Stimulated activated naive CD8-positive, alpha-beta T cell treated with anti-CD3 and anti-CD28 coated beads, Interleukin-15, Interleukin-2, amounts not matched to agents 100 ng/mL and 50 ng/mL, for 24 hours (primary cell): ENCODE measurements around the gene PARL.
"Not testable (repeated sequence)": the region's sequence is repeated elsewhere in the genome, so short reads cannot be mapped to it uniquely, and the experiment has no call there.

Experiments used
- H3K27ac Mint-ChIP-seq: one replicate; pipeline ENCODE4 v1.8.0; 2021; ENCODE audit warnings: mild to moderate bottlenecking, mixed read lengths
- H3K27me3 Mint-ChIP-seq: one replicate; pipeline ENCODE4 v1.8.0; 2021; ENCODE audit warnings: mixed read lengths
- H3K36me3 Mint-ChIP-seq: one replicate; pipeline ENCODE4 v1.8.0; 2021; ENCODE audit warnings: low read depth, mixed read lengths
- H3K4me1 Mint-ChIP-seq: one replicate; pipeline ENCODE4 v1.8.0; 2021; ENCODE audit warnings: low read depth, mixed read lengths
- H3K4me3 Mint-ChIP-seq: one replicate; pipeline ENCODE4 v1.8.0; 2021; ENCODE audit warnings: mild to moderate bottlenecking, mixed read lengths
- H3K9me3 Mint-ChIP-seq: one replicate; pipeline ENCODE4 v1.8.0; 2021; ENCODE audit warnings: mixed read lengths

The PARL gene

DNA sequence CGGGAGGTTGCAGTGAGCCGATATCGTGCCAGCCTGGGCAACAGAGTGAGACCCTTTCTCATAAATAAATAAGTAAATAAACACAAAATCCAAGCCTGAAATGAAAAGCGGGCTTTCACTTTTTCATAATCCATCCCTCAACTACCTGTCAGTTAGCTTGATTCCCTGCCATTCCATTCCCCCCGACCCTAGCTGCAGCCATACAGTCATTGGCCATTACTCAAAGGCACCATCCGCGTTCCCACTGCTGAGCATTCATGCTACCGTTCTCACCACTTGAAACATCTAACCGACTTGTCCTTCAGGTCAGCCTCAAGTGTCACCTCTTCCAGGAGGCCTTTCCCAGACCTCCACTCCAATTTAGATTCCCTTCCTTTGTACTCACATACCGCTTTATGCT, 1.1 kb upstream of the PARL start:
- Mint-ChIP-seq H3K4me3 (peak overlapping the region; percentile 17), H3K4me1 (peaks cover 28% of the 10 kb centered on the region), H3K9me3 (no peaks in the 10 kb centered on the region), H3K27ac (no peak overlapping the region), H3K36me3 (peaks cover 7% of the 10 kb centered on the region), H3K27me3 (no peaks in the 10 kb centered on the region)

DNA sequence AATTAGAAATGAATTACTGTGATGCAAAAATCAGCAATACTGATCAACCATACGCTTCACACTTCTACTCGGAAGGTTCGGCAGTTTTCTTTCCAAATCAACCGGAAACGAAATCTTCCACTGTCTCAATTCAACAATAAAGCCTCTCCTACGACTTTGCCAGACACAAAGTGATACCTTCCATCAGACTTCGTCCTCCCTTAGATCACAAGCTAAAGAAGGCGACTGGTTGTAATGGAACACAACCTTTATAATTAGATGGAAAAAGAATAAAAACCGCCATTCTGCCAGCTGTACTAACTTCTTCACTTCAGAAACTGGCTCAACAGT, 618 bp downstream of the PARL start:
- Mint-ChIP-seq H3K27ac (peak overlapping the region; percentile 92), H3K36me3 (peaks cover 14% of the 10 kb centered on the region), H3K9me3 (no peaks in the 10 kb centered on the region), H3K27me3 (no peaks in the 10 kb centered on the region), H3K4me3 (peak overlapping the region; percentile 94), H3K4me1 (peaks cover 35% of the 10 kb centered on the region)

DNA sequence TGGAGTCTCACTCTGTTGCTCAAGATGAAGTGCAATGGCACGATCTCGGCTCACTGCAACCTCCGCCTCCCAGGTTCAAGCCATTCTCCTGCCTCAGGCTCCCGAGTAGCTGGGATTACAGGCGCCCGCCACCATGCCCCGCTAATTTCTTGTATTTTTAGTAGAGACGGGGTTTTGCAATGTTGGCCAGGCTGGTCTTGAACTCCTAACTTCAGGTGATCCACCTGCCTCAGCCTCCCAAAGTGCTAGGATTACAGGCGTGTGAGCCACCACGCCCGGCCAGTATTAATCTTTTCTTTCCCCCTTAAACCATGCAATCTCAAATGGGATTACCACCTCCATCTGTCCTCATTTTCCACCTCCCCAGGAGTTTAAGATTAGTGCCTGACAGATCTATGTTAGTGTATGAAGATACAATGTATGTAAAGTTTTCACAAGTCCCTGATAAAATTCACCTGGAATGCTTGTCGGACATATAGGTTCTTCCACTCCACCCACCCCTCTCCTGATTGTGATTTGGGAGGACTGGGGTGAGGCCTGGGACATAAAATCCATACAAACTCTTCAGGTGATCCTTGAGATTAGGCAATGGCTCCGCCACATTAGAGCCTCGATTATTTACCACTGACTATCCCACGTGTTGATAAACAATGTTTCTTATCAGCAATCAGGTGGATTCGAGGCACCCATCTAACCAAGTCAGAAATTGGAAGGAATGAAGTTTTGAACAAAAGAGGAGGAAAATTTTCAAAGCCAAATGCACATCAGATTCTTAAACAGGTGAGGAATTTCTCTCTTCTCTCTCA, 1.2 kb downstream of the PARL start:
- no peaks in the 10 kb centered on the region for H3K27me3 Mint-ChIP-seq
- H3K4me3 Mint-ChIP-seq = peak overlapping the region; percentile 94
- H3K9me3 Mint-ChIP-seq = no peaks in the 10 kb centered on the region
- H3K4me1 Mint-ChIP-seq = peaks cover 40% of the 10 kb centered on the region
- peaks cover 16% of the 10 kb centered on the region for H3K36me3 Mint-ChIP-seq
- peak overlapping the region; percentile 92 for H3K27ac Mint-ChIP-seq

DNA sequence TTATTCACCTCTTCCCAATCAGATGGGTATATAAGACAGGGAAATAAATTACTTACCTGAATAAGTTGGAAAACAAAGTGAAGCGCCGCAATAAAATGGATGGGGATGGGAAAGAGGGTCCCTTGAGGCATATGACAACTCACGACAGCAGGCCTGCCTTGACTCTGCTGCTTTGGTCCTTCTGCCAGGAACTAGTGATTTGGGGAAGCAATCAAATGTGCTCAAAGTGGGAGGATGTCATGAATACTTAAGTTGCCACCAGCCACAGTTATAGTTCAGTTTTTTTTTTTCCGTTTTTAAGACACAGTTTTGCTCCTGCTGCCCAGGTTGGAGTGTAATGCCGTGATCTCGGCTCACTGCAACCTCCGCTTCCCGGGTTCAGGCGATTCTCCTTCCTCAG, 4.6 kb downstream of the PARL start:
- Mint-ChIP-seq H3K4me3 (no peak overlapping the region), H3K36me3 (peaks cover 29% of the 10 kb centered on the region), H3K4me1 (peaks cover 57% of the 10 kb centered on the region), H3K9me3 (no peaks in the 10 kb centered on the region), H3K27me3 (no peaks in the 10 kb centered on the region), H3K27ac (no peak overlapping the region)

DNA sequence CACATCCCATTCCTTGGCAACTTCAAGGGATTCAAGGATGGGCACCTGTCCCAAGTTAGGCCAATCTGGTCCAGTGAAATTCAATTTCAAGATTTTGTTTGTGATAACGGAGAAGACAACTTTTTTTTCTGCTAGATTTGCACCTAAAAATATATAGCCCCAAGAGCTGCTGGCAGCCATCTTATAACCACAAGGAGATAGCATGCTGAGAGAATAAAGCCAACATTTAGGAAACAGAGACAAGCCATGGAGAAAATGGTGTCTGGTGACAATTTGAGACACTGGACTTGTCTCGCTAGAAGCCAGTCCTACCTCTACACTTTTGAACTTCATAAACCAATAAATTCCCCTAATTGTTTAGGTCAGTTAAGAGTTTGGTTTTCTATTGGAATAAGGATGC, 5.4 kb downstream of the PARL start:
- Mint-ChIP-seq H3K4me1 (peaks cover 53% of the 10 kb centered on the region), H3K27ac (no peak overlapping the region)

DNA sequence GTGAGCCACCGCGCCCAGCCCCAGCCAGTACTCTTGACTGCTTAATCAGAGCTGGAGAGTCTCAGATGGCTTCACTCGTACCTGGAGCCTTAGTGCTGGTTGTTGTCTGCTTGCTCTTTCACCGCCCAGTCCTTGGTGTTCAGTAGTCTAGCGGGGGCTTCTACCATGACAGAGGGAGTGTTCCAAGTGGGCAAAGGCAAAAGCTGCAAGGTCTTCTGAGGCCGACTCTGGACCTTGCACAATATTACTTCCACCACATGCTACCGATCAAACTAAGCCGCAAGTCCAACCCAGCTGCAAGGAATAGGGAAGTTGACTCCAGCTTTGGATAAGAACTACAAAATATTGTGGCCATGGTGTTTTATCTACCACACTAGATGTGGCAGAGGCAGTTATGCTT, 6.6 kb downstream of the PARL start:
- no peaks in the 10 kb centered on the region for H3K27me3 Mint-ChIP-seq
- H3K27ac Mint-ChIP-seq = no peak overlapping the region
- H3K4me3 Mint-ChIP-seq = no peak overlapping the region
- H3K9me3 Mint-ChIP-seq = no peaks in the 10 kb centered on the region
- H3K36me3 Mint-ChIP-seq = peaks cover 31% of the 10 kb centered on the region
- H3K4me1 Mint-ChIP-seq = peaks cover 49% of the 10 kb centered on the region

More for the DNA sequence above, 5.4 kb downstream of the PARL start:
- no peaks in the 10 kb centered on the region for H3K9me3 Mint-ChIP-seq
- peaks cover 33% of the 10 kb centered on the region for H3K36me3 Mint-ChIP-seq
- no peaks in the 10 kb centered on the region for H3K27me3 Mint-ChIP-seq
- H3K4me3 Mint-ChIP-seq = no peak overlapping the region

DNA sequence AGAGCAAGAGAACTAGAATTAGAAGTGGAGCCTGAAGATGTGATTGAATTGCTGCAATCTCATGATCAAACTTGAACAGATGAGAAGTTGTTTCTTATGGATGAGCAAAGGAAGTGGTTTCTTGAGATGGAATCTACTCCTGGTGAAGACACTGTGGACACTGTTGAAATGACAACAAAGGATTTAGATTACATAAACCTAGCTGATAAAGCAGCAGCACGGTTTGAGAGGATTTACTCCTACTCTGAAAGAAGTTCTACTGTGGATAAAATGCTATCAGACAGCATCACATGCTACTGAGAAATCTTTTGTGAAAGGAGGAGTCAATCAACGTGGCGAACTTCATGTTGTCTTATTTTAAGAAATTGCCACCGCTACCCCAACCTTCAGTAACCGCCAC, 7.5 kb downstream of the PARL start:
- Mint-ChIP-seq H3K4me1 (peaks cover 47% of the 10 kb centered on the region), H3K36me3 (peaks cover 36% of the 10 kb centered on the region)
- H3K27ac Mint-ChIP-seq, H3K4me3 Mint-ChIP-seq, H3K9me3 Mint-ChIP-seq, H3K27me3 Mint-ChIP-seq: not testable (repeated sequence)

DNA sequence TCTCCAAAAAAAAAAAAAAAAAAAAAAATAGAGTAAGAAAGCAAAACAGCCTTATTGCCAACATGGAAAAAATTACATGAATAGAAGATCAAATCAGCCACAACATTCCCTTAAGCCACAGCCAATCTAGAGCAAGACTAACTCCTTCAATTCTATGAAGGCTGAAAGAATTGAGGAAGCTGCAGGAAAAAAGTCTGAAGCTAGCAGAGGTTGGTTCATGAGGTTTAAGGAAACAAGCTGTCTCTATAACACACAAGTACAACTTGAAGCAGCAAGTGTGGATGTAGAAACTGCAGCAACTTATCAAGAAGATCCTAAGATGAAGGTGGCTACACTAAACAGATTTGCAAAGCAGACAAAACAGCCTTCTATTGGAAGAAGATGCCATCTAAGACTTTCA, 9.3 kb downstream of the PARL start:
- Mint-ChIP-seq H3K27me3 (no peaks in the 10 kb centered on the region), H3K36me3 (peaks cover 36% of the 10 kb centered on the region), H3K9me3 (no peaks in the 10 kb centered on the region), H3K4me1 (peaks cover 62% of the 10 kb centered on the region), H3K27ac (no peak overlapping the region), H3K4me3 (no peak overlapping the region)

DNA sequence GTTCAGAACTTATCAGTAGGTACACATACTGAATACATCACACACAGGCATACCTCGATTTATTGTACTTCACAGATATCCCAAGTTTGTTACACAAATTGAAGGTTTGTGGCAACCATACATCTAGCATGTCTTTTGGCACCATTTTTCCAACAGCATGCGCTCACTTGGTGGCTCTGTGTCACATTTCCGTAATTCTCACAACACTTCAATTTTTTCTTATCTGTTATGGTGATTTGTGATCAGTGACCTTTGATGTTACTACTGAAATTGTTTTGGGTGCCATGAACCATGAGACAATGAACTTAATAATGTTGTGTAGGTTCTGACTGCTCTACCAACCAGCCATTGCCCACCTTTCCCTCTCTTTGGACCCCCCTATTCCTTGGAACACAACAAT, 10.8 kb downstream of the PARL start:
- H3K36me3 Mint-ChIP-seq = peaks cover 32% of the 10 kb centered on the region

DNA sequence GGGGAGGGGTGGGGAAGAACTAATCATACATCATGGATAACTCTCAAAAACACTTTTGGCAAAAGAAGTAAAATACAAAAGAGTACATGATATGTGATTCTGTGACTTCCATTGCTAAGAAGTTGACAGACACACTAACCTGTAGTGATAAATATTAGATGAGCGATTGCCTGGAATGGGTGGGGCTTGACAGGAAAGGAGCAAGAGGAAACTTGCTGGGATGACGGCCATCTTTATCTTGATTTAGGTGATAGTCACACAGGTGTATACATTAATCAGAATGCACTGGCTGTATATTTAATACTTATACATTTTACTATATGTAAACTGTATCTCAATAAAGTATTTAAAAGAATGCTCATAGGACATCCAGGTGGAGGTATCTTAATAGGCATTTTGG, 13.1 kb downstream of the PARL start:
- Mint-ChIP-seq H3K36me3 (peaks cover 31% of the 10 kb centered on the region), H3K27me3 (no peaks in the 10 kb centered on the region), H3K27ac (no peak overlapping the region), H3K9me3 (no peaks in the 10 kb centered on the region), H3K4me1 (peaks cover 36% of the 10 kb centered on the region), H3K4me3 (no peak overlapping the region)

More for the DNA sequence above, 10.8 kb downstream of the PARL start:
- H3K27ac Mint-ChIP-seq = no peak overlapping the region
- H3K4me1 Mint-ChIP-seq = peaks cover 56% of the 10 kb centered on the region
- no peak overlapping the region for H3K4me3 Mint-ChIP-seq
- H3K27me3 Mint-ChIP-seq = no peaks in the 10 kb centered on the region
- H3K9me3 Mint-ChIP-seq = no peaks in the 10 kb centered on the region

DNA sequence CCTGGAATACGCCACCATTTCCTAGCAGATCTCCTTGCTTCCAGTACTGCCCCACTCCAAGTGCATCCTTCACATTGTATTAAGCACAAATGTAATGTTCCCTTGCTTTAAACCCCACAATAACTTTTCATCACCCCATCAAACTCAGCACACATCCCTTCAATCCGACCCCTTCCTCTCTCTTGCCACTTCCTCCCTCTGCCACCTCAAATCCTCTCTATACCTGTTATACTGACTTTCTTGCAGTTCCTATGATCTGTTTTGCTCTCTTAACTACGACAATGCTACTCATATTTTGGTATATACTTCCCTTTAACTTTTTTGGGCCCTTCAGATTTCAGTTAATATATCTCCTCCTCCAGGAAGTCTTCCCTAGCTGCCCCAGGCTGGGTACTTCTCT, 14.1 kb downstream of the PARL start:
- H3K27me3 Mint-ChIP-seq = no peaks in the 10 kb centered on the region
- H3K9me3 Mint-ChIP-seq = no peaks in the 10 kb centered on the region
- peaks cover 31% of the 10 kb centered on the region for H3K4me1 Mint-ChIP-seq
- H3K27ac Mint-ChIP-seq = no peak overlapping the region
- no peak overlapping the region for H3K4me3 Mint-ChIP-seq
- H3K36me3 Mint-ChIP-seq = peaks cover 39% of the 10 kb centered on the region

DNA sequence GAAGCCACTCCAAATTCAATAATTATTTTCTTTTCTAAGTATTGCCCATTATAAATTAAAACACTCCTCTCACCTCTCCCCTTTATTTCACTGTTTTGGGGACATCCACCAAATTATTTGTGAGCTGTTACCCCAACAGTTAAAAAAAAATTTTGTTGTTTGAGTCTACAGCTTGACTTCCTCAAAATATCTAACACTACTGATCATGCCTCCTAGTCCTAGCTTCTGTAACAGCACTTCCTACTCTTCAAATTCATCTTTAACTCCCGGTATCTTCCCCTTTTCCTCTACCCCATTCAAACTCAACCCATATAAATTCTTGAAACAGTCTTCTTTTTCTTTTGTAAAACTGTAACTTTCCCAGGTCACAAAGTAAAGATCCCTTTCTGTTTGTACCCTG, 15.9 kb downstream of the PARL start:
- H3K36me3 Mint-ChIP-seq = peaks cover 48% of the 10 kb centered on the region
- no peaks in the 10 kb centered on the region for H3K27me3 Mint-ChIP-seq
- H3K9me3 Mint-ChIP-seq = no peaks in the 10 kb centered on the region
- H3K27ac Mint-ChIP-seq = no peak overlapping the region
- H3K4me3 Mint-ChIP-seq = no peak overlapping the region
- peaks cover 28% of the 10 kb centered on the region for H3K4me1 Mint-ChIP-seq

DNA sequence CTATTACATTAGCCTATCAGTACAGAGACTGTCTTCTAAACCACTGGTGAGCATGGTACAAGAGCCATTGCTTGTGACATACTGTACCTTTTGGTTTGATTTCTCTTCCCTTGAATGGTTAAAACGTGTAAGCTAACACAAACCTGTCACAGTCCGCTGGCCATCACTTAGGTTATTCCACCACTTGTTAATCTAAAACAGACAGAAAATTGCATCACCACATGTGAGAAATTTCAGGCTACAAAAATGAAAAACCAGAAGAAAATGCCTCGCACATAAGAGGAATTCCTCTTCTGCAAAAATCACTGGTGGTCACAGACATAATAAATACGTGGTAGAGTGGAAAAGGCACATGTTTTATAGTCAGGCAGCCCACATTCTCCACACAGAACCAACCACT, 22.1 kb downstream of the PARL start:
- Mint-ChIP-seq H3K27me3 (no peaks in the 10 kb centered on the region), H3K27ac (no peak overlapping the region), H3K9me3 (no peaks in the 10 kb centered on the region), H3K4me3 (no peak overlapping the region), H3K4me1 (no peaks in the 10 kb centered on the region), H3K36me3 (peaks cover 77% of the 10 kb centered on the region)

DNA sequence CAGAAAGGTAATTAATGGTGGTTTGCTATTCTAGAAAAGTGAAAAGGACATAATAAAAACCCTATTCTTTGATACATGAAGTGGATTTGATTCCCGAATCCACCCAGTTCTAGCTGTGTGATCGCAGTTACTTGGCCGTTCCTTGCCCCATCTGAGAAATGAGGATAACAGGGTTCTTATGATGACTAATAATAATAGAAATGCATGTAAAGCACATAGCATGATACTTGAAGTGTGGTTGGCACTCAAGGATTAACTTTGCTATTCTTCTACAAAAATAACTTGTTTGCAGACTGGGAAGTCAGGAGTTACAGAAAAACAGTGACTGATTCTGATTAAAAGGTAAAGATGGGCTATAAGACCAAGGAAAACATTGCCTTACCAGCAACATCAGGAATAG, 26.8 kb downstream of the PARL start:
- Mint-ChIP-seq H3K27me3 (no peaks in the 10 kb centered on the region), H3K4me1 (peaks cover 9% of the 10 kb centered on the region), H3K4me3 (no peak overlapping the region), H3K36me3 (peaks cover 72% of the 10 kb centered on the region), H3K9me3 (no peaks in the 10 kb centered on the region), H3K27ac (peak overlapping the region; percentile 21)

DNA sequence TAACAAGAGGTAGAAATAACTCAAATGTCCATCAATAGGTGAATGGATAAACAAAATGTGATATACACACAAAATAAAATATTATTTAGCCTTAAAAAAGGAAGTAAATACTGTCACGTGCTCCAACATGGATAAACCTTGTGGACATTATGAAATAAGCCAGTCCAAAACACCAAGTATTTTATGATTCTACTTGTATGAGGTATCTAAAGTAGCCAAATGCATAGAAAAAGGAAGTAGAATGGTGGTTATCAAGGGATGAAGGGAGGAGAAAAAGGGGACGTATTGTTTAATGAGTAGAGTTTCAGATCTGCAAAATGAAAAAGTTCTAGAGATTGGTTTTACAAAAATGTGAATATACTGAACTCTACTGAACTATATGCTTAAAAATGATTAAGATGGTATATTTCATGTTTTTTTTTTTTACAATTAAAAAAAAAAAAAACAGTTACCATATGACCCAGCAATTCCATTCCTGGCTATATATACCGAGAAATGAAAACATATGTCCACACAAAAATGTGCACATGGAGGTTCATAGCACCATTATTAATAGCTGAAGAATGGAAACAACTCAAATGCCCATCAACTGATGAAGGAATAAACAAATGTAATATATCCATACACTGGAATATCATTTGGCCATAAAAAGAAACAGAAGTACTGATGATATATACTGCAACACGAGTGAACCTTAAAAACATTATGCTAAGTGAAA, 30.2 kb downstream of the PARL start:
- H3K4me1 Mint-ChIP-seq = peaks cover 12% of the 10 kb centered on the region
- peaks cover 75% of the 10 kb centered on the region for H3K36me3 Mint-ChIP-seq

More for the DNA sequence above, 30.2 kb downstream of the PARL start:
- no peak overlapping the region for H3K4me3 Mint-ChIP-seq
- H3K27ac Mint-ChIP-seq = no peak overlapping the region
- no peaks in the 10 kb centered on the region for H3K9me3 Mint-ChIP-seq
- H3K27me3 Mint-ChIP-seq = no peaks in the 10 kb centered on the region
